HUES64 (cell line): ENCODE results near the gene HS3ST4.

ENCODE experiments used
- H3K27ac ChIP-seq: 2 replicates; pipeline ENCODE4 v1.7.0; 2013; ENCODE audit warnings: low read depth, low read length, inconsistent platforms
- H3K27me3 ChIP-seq: 2 replicates; pipeline ENCODE4 v1.6.1; 2013; ENCODE audit warnings: mild to moderate bottlenecking, low read length; ENCODE audit not compliant: insufficient read depth
- H3K36me3 ChIP-seq: 2 replicates; pipeline ENCODE4 v1.6.1; 2013; ENCODE audit warnings: mild to moderate bottlenecking, low read length; ENCODE audit not compliant: insufficient read depth
- H3K4me1 ChIP-seq: 2 replicates; pipeline ENCODE4 v1.6.1; 2013; ENCODE audit warnings: mild to moderate bottlenecking, low read length, moderate library complexity; ENCODE audit not compliant: insufficient read depth
- H3K4me3 ChIP-seq: 2 replicates; pipeline ENCODE4 v1.5.1; 2013; ENCODE audit warnings: mild to moderate bottlenecking, low read length, moderate library complexity
- H3K9ac ChIP-seq: 2 replicates; pipeline ENCODE4 v1.6.1; 2013; ENCODE audit warnings: mild to moderate bottlenecking, low read depth, low read length
- H3K9me3 ChIP-seq: 2 replicates; pipeline ENCODE4 v1.6.1; 2013; ENCODE audit warnings: low read depth, low read length; ENCODE audit not compliant: insufficient read depth
- WGBS: fragments of 150-250, 120-280 bp; methylation state at CpG from one replicate; pipeline ENCODE4 v1.1.7; 2013; ENCODE audit warnings: missing lambda C conversion rate; 5-methylcytosine and 5-hydroxymethylcytosine counted together

HS3ST4 gene

DNA sequence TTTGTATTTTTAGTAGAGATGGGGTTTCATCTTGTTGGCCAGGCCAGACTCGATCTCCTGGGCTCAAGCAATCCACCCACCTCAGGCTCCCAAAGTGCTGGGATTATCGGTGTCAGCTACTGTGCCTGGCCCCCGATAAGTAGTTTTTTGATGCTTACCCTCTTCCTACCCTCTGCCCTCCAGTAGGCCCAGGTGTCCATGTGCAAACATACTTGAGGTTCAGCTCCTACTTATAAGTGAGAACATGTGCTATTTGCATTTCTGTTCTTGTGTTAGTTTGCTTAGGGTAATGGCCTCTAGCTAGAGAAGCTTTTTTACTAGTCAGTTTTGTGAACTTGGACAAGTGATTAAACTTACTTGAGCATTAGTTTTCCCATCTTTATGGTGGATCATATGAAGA, 136.8 kb downstream of the HS3ST4 start:
- WGBS, result 93% methylated on average over 3 of the region's 3 CpGs
- no peak overlapping the region for H3K4me3 ChIP-seq

DNA sequence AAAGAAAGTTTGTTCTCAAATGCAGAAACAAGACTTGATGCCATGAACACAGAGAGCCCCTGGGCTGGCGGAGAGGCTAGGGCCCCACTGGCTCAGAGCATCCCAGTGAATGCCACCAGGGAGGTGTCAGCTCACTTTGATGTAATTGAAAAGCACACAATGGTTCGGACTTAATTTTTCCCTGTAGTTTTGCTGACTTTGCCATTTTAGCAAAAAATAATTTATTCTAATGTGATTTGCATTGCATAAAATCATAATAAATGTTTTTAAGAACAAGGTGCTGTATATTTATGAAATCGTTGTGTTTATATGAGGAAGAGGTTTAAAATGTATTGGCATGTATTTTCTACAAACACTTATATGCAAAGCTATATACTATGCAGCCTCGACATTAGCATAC, 140.5 kb downstream of the HS3ST4 start:
- Histone ChIP-seq H3K27me3 (no peaks in the 10 kb centered on the region), H3K4me3 (no peak overlapping the region), H3K4me1 (peaks cover 6% of the 10 kb centered on the region), H3K27ac (no peak overlapping the region), H3K9ac (no peak overlapping the region), H3K36me3 (no peaks in the 10 kb centered on the region), H3K9me3 (0 out of 2 replicates have a peak, but pooled peaks cover 8% of the 10 kb centered on the region)
- WGBS, result 94% methylated on average over 2 of the region's 4 CpGs

More for the DNA sequence above, 136.8 kb downstream of the HS3ST4 start:
- no peak overlapping the region for H3K27ac ChIP-seq
- H3K36me3 ChIP-seq, result 0 out of 2 replicates have a peak, but pooled peaks cover 2% of the 10 kb centered on the region
- H3K4me1 ChIP-seq, result no peaks in the 10 kb centered on the region
- H3K9me3 ChIP-seq, result 0 out of 2 replicates have a peak, but pooled peaks cover 8% of the 10 kb centered on the region
- H3K27me3 ChIP-seq, result no peaks in the 10 kb centered on the region
- H3K9ac ChIP-seq, result no peak overlapping the region

DNA sequence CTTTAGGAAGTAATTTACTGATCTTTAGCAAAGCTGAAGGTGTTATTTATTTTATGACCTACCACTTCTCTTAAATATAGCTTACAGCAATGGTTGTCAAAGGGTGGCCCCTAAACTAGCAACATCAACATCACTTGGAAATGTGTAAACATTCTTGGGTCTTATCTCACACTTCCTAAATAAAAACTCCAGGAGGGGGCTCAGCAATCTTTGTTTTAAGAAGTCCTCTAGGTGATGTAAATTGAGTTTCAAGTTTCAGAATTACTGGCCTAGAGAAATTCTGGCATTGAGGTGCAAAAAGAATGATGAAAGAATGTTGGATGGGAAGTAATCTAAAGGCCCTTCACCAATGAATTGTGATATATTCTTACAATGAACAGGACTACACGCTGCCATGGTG, 142.3 kb downstream of the HS3ST4 start:
- Histone ChIP-seq H3K4me1 (peaks cover 14% of the 10 kb centered on the region), H3K4me3 (no peak overlapping the region), H3K36me3 (no peaks in the 10 kb centered on the region), H3K27ac (no peak overlapping the region), H3K27me3 (no peaks in the 10 kb centered on the region), H3K9me3 (0 out of 2 replicates have a peak, but pooled peaks cover 1% of the 10 kb centered on the region), H3K9ac (no peak overlapping the region)
- WGBS, result no CpG with 5 or more reads among the region's 1 CpG

DNA sequence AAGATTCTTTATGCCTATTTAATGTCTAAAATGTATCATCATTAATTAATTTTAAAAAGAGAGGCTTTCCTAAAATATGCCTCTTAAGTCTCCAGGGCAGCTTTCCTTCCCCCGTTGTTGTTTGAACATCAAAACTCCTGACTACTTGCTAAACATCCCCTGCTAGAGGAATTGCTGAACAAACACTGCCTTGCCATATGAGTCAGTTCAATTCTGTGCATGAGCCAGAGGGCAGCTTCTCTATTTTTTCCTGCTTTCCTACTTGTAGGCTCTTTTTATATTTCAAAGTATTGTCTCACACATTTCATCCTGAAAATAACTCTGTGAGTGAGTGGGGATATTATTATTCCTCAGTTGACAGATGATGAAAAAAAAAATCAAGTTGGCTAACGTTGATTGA, 143.4 kb downstream of the HS3ST4 start:
- no peaks in the 10 kb centered on the region for H3K9me3 ChIP-seq
- H3K27me3 ChIP-seq, result no peaks in the 10 kb centered on the region
- H3K36me3 ChIP-seq, result no peaks in the 10 kb centered on the region
- H3K27ac ChIP-seq, result no peak overlapping the region
- WGBS, result 77% methylated on average over 2 of the region's 2 CpGs
- H3K4me3 ChIP-seq, result no peak overlapping the region
- H3K9ac ChIP-seq, result no peak overlapping the region
- peaks cover 17% of the 10 kb centered on the region for H3K4me1 ChIP-seq

DNA sequence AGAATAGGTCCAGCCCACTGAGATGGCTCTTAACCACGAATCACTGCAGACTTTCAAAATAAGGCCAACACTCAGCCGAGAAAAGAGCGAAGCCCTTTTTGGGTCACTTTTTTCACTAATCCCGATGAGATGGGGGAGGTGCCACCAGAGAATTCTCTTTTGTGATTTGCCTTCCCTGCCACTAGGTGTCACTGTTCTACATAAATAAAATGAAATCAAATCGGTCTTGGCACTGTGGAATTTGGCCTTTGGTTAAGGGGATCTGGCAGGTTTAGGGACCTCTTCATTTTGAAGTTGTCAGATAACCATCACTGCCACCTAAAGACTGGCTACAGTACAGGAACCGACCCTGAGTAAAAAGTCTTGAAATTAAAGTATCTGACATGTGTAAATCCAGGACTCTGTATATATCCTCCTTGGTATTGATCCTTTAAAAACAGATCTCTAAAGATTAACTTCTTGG, 147.0 kb downstream of the HS3ST4 start:
- Histone ChIP-seq H3K27ac (no peak overlapping the region), H3K9ac (no peak overlapping the region), H3K4me1 (peaks cover 22% of the 10 kb centered on the region), H3K4me3 (peak overlapping the region; percentile 24; the same call in 1 of the 2 replicates), H3K27me3 (no peaks in the 10 kb centered on the region), H3K9me3 (no peaks in the 10 kb centered on the region), H3K36me3 (no peaks in the 10 kb centered on the region)
- WGBS, result 9% methylated on average over 4 of the region's 6 CpGs

DNA sequence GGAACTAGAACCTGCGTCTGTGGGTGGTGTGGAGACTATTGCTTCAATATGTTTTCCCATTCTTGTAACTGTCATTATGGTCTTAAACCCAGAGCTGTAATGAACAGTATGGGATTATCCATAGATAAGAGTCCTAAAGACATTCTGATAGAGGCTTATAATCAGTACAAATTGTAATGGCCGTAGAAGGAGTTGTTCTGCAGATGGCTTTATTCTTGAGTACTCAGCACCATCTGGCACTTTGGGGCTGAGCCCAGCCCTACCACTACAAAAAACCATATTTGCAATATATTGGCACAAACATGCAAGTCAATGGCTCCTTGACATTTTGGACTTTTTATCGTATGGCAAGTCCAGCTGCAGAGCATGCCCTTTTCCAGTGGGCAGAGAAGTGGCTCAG, 150.0 kb downstream of the HS3ST4 start:
- Histone ChIP-seq H3K4me3 (no peak overlapping the region), H3K4me1 (peaks cover 17% of the 10 kb centered on the region), H3K36me3 (no peaks in the 10 kb centered on the region), H3K27me3 (no peaks in the 10 kb centered on the region), H3K27ac (no peak overlapping the region), H3K9ac (no peak overlapping the region), H3K9me3 (no peaks in the 10 kb centered on the region)
- 99% methylated on average over 3 of the region's 3 CpGs for WGBS

DNA sequence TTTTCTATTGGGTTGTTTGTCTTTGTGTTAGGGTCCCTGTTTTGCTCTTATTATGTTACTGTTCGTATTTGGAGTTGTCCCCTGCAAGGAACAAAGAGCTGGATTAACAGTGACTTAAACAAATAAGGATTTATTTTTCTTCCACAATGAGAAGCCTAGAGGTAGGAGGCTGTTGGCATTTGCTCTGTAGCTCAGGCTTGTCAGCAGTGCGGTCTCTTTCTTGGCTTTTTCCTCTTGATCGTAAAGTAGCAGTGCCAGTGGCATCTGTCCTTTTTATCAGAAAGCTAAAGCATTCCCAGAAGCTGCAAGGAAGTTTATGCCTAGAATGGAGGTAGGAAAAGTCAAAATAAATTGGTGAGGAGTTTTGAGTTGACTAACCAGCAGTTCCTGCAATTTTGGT, 154.1 kb downstream of the HS3ST4 start:
- no peaks in the 10 kb centered on the region for H3K27me3 ChIP-seq
- H3K9ac ChIP-seq, result no peak overlapping the region
- no peaks in the 10 kb centered on the region for H3K9me3 ChIP-seq
- no peaks in the 10 kb centered on the region for H3K36me3 ChIP-seq
- peaks cover 6% of the 10 kb centered on the region; the same call in 1 of the 2 replicates for H3K4me1 ChIP-seq
- H3K4me3 ChIP-seq, result no peak overlapping the region
- WGBS, result 90% methylated on average over 3 of the region's 3 CpGs
- no peak overlapping the region for H3K27ac ChIP-seq

DNA sequence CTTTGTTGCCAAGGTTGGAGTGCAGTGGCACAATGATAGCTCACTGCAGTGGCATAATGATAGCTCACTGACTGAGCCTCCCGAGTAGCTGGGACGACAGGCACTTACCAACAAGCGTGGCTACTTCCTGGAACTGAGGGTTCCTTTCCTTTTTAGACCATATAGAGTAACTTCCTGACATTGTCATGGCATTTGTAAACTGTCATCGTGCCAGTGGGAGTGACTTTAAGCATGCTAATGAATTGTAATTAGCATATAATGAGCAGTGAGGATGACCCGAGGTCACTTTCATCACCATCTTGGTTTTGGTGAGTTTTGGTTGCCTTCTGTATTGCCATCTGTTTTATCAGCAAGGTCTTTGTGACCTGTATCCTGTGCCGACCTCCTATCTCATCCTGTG, 162.4 kb downstream of the HS3ST4 start:
- Histone ChIP-seq H3K9ac (no peak overlapping the region; the same call in 1 of the 2 replicates), H3K9me3 (no peaks in the 10 kb centered on the region), H3K4me3 (no peak overlapping the region), H3K36me3 (no peaks in the 10 kb centered on the region), H3K27ac (peak overlapping the region; percentile 92), H3K4me1 (peaks cover 52% of the 10 kb centered on the region), H3K27me3 (no peaks in the 10 kb centered on the region)
- 36% methylated on average over 6 of the region's 6 CpGs for whole genome bisulfite sequencing

DNA sequence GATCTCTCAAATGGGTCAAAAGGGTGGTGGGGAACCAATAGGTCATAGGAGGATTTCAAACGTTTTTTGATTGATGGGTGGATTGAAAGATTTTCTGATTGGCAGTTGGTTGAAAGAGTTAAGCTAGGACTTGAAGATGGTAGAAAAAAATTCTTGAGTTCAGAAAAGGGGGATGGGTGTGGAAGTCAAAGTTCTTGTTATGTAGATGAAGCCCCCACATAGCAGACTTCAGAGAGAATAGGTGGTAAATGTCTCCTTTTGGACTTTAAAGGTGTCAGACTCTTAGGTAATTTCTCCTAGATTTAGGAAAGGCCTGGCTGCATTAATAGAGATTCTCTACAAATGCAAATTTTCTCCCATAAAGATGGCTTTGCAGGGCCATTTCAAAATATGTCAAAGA, 163.3 kb downstream of the HS3ST4 start:
- H3K4me1 ChIP-seq, result peaks cover 52% of the 10 kb centered on the region
- no peaks in the 10 kb centered on the region for H3K27me3 ChIP-seq
- H3K9me3 ChIP-seq, result no peaks in the 10 kb centered on the region
- no peaks in the 10 kb centered on the region for H3K36me3 ChIP-seq
- peak overlapping the region; percentile 31 for H3K4me3 ChIP-seq
- peak overlapping the region; percentile 55 for H3K9ac ChIP-seq
- WGBS, result 2% methylated on average over 1 of the region's 1 CpG
- H3K27ac ChIP-seq, result peak overlapping the region; percentile 92

DNA sequence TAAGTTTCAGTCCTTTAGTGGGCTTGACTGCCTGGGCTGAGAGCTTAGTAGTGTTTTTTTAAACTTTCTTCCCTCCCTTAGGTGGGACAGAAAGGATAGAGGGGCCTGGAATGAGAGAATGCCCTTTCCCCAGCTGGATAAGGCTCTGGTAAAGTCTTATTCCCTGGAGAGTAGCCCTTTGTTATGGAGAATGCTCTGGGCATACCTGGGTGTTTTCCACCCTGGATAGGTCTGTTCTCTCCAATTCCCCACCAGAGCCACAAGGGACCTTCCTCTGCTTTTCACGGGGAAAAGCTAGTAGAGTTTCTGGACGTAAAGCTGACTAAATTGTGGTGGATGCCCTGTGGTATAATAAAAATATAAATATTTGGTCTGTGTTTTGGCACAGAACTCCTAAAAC, 164.1 kb downstream of the HS3ST4 start:
- Histone ChIP-seq H3K9me3 (no peaks in the 10 kb centered on the region), H3K36me3 (no peaks in the 10 kb centered on the region), H3K27me3 (no peaks in the 10 kb centered on the region), H3K4me3 (peak overlapping the region; percentile 18; the same call in 1 of the 2 replicates), H3K4me1 (peaks cover 52% of the 10 kb centered on the region), H3K27ac (peak overlapping the region; percentile 92), H3K9ac (peak overlapping the region; percentile 51)
- WGBS, result 0% methylated on average over 1 of the region's 2 CpGs

DNA sequence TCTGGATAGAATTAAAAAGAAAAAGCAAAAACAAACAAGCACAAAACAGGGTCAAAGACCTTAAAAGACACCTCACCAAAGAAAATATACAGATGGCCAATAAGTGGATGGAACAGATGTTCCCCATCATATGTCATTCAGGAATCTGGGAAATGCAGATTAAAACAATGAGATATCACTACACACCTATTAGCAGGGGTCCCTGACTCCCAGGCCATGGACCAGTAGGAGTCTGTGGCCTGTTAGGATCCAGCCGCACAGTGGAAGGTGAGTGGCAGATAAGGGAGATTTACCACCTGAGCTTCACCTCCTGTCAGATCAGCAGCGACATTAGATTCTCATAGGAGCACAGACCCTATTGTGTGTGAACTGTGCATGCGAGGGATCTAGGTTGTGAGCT, 167.9 kb downstream of the HS3ST4 start:
- H3K36me3 ChIP-seq, result no peaks in the 10 kb centered on the region
- H3K9me3 ChIP-seq, result no peaks in the 10 kb centered on the region
- H3K9ac ChIP-seq, result no peak overlapping the region
- no peak overlapping the region for H3K27ac ChIP-seq
- 100% methylated on average over 3 of the region's 3 CpGs for WGBS
- H3K27me3 ChIP-seq, result no peaks in the 10 kb centered on the region
- no peak overlapping the region for H3K4me3 ChIP-seq
- peaks cover 32% of the 10 kb centered on the region for H3K4me1 ChIP-seq

DNA sequence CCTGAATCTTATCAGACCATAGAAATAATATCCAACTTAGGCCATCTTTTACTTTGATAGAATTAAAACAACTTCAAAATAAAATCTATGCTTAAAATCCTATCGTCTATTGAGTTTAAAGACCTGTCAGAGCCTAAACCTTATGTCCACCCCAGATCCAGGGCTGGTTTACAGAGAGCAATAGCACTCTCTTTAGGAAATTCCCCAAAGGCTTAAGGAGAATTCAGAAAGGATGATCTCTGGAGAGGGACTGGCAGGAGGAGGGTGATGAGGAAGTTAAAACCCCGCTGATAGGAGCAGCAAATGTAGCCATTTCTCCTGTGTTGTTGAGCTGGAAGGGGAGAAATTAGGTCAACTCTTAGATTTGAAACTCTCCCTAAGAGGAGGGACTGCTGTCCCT, 175.3 kb downstream of the HS3ST4 start:
- H3K4me3 ChIP-seq, result no peak overlapping the region
- 86% methylated on average over 2 of the region's 2 CpGs for WGBS

More for the DNA sequence above, 175.3 kb downstream of the HS3ST4 start:
- Histone ChIP-seq H3K9ac (no peak overlapping the region), H3K36me3 (no peaks in the 10 kb centered on the region), H3K27ac (no peak overlapping the region), H3K9me3 (no peaks in the 10 kb centered on the region), H3K27me3 (no peaks in the 10 kb centered on the region), H3K4me1 (peaks cover 16% of the 10 kb centered on the region)
